DOHH2 (cell line): Measurements from ENCODE around the gene GCN1.

ENCODE experiments used
- EZH2phosphoT487 ChIP-seq: fragments of 200-600 bp; sonication (generic); IDR thresholded peaks from 2 replicates; pipeline ENCODE4 v1.6.1; 2017; ENCODE audit warnings: borderline replicate concordance, mild to moderate bottlenecking, antibody characterized with exemption, low read length, moderate library complexity, mixed read lengths
- TF ChIP-seq, protein P1 (sequence below): fragments of 200-600 bp; sonication (generic); IDR thresholded peaks from one replicate; pipeline ENCODE4 v1.5.1; 2014; ENCODE audit warnings: antibody characterized with exemption, mild to moderate bottlenecking, low read depth, low read length; ENCODE audit not compliant: poor library complexity, severe bottlenecking

DNA sequence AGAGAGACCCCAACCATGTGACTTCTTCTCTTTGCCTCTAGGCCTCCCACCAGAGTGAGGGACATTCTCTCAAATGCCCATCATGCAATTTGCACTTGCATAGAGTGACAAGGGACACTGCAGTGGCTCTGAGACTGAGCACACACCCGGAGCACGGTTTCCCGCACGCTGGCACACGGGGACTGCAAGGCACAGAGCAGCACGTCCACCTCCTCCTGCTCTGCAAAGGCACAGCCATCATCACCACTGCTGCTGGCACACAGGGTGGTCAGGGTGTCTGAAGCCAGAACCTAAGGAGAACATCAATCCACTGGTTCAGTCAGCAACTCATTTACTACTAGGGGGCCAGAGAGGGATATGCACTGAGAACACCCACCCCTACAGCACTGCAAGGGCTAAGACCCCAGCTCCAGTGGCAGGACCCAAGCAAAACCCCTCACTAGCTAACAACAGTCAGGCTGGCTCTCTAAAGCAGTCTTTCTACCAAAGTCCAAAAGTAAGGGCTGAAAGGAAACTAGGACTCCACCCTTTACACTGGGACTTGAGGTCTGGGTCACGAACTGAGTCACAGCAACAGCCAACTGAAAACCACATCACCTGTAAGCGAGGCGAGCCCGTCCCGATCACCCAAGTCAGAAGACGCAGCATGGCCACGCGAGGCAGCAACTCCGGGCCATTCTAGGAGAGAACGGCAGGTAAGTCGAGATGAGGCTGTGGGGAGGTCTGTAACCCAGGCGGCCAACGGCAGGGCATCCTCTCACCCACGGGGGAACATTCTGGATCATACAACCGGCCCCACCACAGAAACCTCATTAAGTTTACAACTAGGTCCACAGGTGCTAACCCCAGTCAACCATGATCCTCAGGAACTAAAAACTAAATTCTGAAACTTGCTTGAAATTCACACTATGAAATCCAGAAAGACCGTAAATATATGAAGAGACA is 37.9 kb downstream of the GCN1 start:
- TF ChIP-seq, protein P1, sequence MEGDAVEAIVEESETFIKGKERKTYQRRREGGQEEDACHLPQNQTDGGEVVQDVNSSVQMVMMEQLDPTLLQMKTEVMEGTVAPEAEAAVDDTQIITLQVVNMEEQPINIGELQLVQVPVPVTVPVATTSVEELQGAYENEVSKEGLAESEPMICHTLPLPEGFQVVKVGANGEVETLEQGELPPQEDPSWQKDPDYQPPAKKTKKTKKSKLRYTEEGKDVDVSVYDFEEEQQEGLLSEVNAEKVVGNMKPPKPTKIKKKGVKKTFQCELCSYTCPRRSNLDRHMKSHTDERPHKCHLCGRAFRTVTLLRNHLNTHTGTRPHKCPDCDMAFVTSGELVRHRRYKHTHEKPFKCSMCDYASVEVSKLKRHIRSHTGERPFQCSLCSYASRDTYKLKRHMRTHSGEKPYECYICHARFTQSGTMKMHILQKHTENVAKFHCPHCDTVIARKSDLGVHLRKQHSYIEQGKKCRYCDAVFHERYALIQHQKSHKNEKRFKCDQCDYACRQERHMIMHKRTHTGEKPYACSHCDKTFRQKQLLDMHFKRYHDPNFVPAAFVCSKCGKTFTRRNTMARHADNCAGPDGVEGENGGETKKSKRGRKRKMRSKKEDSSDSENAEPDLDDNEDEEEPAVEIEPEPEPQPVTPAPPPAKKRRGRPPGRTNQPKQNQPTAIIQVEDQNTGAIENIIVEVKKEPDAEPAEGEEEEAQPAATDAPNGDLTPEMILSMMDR = no peak
- no peak for TF ChIP-seq EZH2phosphoT487
